Neural progenitor cell (in vitro differentiated cells): ENCODE results near the gene LALBA.

Source experiments
- EZH2phosphoT487 ChIP-seq: fragments of 200-600 bp; sonication (generic); IDR thresholded peaks from 2 replicates; pipeline ENCODE4 v1.6.1; 2017; ENCODE audit warnings: antibody characterized with exemption
- TF ChIP-seq, protein P1 (sequence below): fragments of 200-600 bp; sonication (generic); IDR thresholded peaks from 2 replicates; pipeline ENCODE4 v1.5.1; 2017; ENCODE audit warnings: antibody characterized with exemption, mild to moderate bottlenecking

- TF ChIP-seq EZH2phosphoT487: no peak
- TF ChIP-seq, protein P1, sequence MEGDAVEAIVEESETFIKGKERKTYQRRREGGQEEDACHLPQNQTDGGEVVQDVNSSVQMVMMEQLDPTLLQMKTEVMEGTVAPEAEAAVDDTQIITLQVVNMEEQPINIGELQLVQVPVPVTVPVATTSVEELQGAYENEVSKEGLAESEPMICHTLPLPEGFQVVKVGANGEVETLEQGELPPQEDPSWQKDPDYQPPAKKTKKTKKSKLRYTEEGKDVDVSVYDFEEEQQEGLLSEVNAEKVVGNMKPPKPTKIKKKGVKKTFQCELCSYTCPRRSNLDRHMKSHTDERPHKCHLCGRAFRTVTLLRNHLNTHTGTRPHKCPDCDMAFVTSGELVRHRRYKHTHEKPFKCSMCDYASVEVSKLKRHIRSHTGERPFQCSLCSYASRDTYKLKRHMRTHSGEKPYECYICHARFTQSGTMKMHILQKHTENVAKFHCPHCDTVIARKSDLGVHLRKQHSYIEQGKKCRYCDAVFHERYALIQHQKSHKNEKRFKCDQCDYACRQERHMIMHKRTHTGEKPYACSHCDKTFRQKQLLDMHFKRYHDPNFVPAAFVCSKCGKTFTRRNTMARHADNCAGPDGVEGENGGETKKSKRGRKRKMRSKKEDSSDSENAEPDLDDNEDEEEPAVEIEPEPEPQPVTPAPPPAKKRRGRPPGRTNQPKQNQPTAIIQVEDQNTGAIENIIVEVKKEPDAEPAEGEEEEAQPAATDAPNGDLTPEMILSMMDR: no peak
Measured at GRCh38 chr12:48556631-48557030, 13.2 kb downstream of the LALBA start.
